Measurements from ENCODE around the gene PRAF2. TPM values are rescaled to one million over a fixed set of nuclear protein-coding genes. Genes with fewer than 3 reads are reported as not detected.

PRAF2 gene
- total and polyA plus RNA-seq, 2 of the 13 experiments (the other 11 are each of a cell fraction or from before 2014, with no cell fraction given), result 0.33 to 2.6 TPM

DNA sequence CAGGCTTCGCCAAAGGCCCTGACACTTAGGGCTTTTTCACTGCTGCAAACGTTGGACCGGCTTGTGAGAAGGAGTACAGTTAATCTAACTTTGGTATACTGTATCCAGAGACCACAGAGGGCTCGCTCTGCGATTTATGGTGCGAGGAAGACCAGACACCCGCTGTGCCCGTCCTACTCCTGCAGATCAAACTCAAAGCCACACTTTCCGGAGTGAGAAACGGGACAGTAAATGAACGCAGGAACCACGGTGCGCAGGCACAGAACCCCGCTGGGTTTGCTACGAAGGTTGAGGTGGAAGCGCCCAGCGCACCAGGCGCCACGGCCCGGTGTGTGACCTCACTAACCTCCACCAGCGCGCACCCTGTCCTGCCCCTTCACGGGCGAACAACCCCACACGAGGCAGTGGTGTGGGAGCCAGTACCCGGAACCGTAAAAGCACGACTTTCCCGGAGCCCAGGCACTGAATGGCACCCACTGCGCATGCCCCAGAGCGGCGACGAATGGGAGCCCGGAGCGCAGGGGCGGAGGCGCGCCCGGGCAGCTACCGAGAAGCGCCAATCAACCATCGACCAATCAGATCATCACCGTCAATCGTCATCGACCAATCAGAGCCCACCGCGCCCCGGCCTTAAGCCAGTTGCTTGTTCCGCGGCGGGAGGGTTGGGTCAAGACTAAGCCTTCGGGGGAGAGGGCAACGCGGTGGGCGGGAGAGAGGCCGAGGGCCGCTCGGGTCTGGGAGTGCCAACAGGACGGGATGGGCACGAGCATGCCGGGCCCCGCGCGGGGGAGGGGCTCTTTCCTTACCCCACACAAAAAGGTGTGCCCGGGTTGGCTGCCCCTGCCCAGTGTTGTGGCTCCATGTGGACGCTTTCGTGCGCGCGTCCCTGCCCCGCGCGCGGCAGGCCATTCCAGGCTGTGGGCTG, 27.2 kb upstream of the PRAF2 start (continued):
- TF ChIP-seq PBX2 (CRISPR knock-in tag; IDR thresholded peaks at IDR 0.05) (peak; percentile 81), RBAK (CRISPR knock-in tag; IDR thresholded peaks at IDR 0.05) (no peak), SRF (IDR thresholded peaks at IDR 0.05; ENCODE audit: low read depth, low read length) (no peak), MTA3 (CRISPR knock-in tag; IDR thresholded peaks at IDR 0.05) (no peak), ZNF44 (CRISPR knock-in tag; IDR thresholded peaks at IDR 0.05) (no peak), ZSCAN21 (CRISPR knock-in tag; IDR thresholded peaks at IDR 0.05; ENCODE audit: borderline replicate concordance) (no peak; the same call in 1 of the 2 replicates), SIN3B (IDR thresholded peaks at IDR 0.05; ENCODE audit: low read length) (no peak), HMGA1 (CRISPR knock-in tag; conservative IDR thresholded peaks at IDR 0.05) (no peak)
- TF ChIP-seq, protein P1, sequence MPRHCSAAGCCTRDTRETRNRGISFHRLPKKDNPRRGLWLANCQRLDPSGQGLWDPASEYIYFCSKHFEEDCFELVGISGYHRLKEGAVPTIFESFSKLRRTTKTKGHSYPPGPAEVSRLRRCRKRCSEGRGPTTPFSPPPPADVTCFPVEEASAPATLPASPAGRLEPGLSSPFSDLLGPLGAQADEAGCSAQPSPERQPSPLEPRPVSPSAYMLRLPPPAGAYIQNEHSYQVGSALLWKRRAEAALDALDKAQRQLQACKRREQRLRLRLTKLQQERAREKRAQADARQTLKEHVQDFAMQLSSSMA (CRISPR knock-in tag; IDR thresholded peaks at IDR 0.05), result no peak

GRCh38 chrX:49096419-49096818, 22.6 kb upstream of the PRAF2 start:
- Histone ChIP-seq H4K20me1 (ENCODE audit: insufficient read depth, low read length) (no peaks in the 10 kb centered on the region), H3K79me2 (ENCODE audit: insufficient read depth, low read length) (no peaks in the 10 kb centered on the region), H3K9ac (ENCODE audit: insufficient read depth, low read depth, low read length) (no peak overlapping the region), H3K36me3 (replicated peaks in 1 of 2; ENCODE audit: control insufficient read depth in 1 of 2, insufficient read depth in 2 of 2, low read length in 2 of 2) (no peaks in the 10 kb centered on the region), H3K27ac (ENCODE audit: extremely low read length, insufficient read depth, low read length) (no peak overlapping the region), H2AFZ (ENCODE audit: low read length) (no peak overlapping the region), H3K4me1 (ENCODE audit: insufficient read depth, low read length) (no peaks in the 10 kb centered on the region; the same call in 1 of the 2 replicates), H3K9me3 (ENCODE audit: low read length) (no peaks in the 10 kb centered on the region), H3K4me2 (ENCODE audit: low read depth, low read length) (no peak overlapping the region), H3K27me3 (ENCODE audit: control insufficient read depth in 1 of 2, insufficient read depth in 2 of 2, low read length in 2 of 2) (no peaks in the 10 kb centered on the region), H3K4me3 (replicated peaks in 1 of 3; ENCODE audit: insufficient read depth in 1 of 3, low read depth in 2 of 3, low read length in 3 of 3) (no peak overlapping the region)
- 93% methylated on average over 4 of the region's 4 CpGs for WGBS (ENCODE audit: low lambda C conversion rate)
- ChIA-PET POLR2A (interaction anchor here (0.7 kb wide), 1 partner anchor 105 kb away, joined by 4 read pairs; no protein-coding TSS in a partner anchor), CTCF (ENCODE audit: low intra/inter-chr PET ratio, low total read pairs) (no interaction called here)
- FAIRE-seq, result no peak
- DNase-seq (ENCODE audit: low spot score), result no peak
- in situ Hi-C loops (cut with HindIII; ENCODE audit: extremely low pct_ligation_motif_present, low pct_unique_long_range_greater_than_20kb), result no loop called here
- BruUV-seq (replicated peaks), result no TSS peak
- intact Hi-C loops (cut with micrococcal nuclease; ENCODE audit: unreplicated experiment), result no loop called here
- ATAC-seq, result no peak
- no peak for TF ChIP-seq ZNF841 (CRISPR knock-in tag; IDR thresholded peaks at IDR 0.05; ENCODE audit: borderline replicate concordance)
- no peak for TF ChIP-seq KIAA2018 (CRISPR knock-in tag; IDR thresholded peaks at IDR 0.05; ENCODE audit: borderline replicate concordance)
- TF ChIP-seq NFIB (CRISPR knock-in tag; IDR thresholded peaks at IDR 0.05; ENCODE audit: borderline replicate concordance), result no peak
- no peak for TF ChIP-seq BORCS8-MEF2B (CRISPR knock-in tag; IDR thresholded peaks at IDR 0.05)
